Right lobe of liver (tissue), 4 donors: ENCODE data around the gene KBTBD6.

Experiments used
- CTCF ChIP-seq, 4 donors: fragments of 200-600 bp in 3 of 4; fragments of 450-650 bp in 1 of 4; IDR thresholded peaks; one replicate each; pipeline versions ENCODE4 v1.5.1 to v1.8.0; 2016 to 2022; ENCODE audit warnings: antibody characterized with exemption in 4 of 4, mild to moderate bottlenecking in 2 of 4
- POLR2A ChIP-seq: fragments of 450-650 bp; IDR thresholded peaks from one replicate; pipeline ENCODE4 v1.6.1; 2017; ENCODE audit warnings: antibody characterized with exemption, mild to moderate bottlenecking
- donor health status: DM: no; HTN: no; CAD: no.
- donor health status: DM: no; HTN: no; CAD: no.
- donor health status: DM: no; HTN: yes; CAD: no.

GRCh38 chr13:41098761-41099160, 33.8 kb downstream of the KBTBD6 start:
- TF ChIP-seq POLR2A: no peak
- no peak for TF ChIP-seq CTCF (IDR thresholded peaks at IDR 0.05)
